ENCODE measurements around the gene SDE2.
A peak's percentile ranks its signal among the peaks of the same experiment; 100 is the strongest.
"Not testable (repeated sequence)": the region's sequence is repeated elsewhere in the genome, so short reads cannot be mapped to it uniquely, and the experiment has no call there.

The SDE2 gene

DNA sequence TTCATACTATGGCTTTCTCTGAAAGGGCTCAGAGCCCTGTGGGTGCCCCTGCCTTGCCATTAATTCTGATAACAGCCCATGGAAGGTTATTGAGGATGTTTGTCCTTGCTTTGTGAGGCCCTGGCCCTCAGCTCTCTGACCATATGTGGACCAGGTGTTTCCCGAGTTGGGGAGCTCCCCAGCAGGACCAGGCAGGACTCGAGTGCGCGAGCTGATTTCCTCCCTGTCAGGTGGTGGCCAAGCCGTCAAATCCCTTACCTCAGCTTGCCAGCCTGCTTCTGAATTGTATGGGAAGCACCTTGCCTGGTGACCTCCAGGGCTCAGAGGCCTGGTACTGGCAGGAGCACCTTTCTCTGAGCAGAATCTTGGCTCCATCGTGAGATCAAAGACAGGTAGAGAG is 17.9 kb upstream of the SDE2 start:
- 12% methylated on average over 6 of the region's 6 CpGs for WGBS (ENCODE audit: insufficient coverage)
- Histone ChIP-seq H3K27me3 (replicated peaks in 2 of 5; ENCODE audit: control insufficient read depth in 4 of 5, insufficient read depth in 5 of 5, low read length in 4 of 5) (no peaks in the 10 kb centered on the region), H3K27ac (ENCODE audit: insufficient read depth in 1 of 2, low read depth in 1 of 2, low read length in 2 of 2, poor library complexity in 1 of 2, severe bottlenecking in 2 of 2) (no peak overlapping the region), H3K36me3 (ENCODE audit: control insufficient read depth in 4 of 4, insufficient read depth in 4 of 4, low read length in 3 of 4) (no peaks in the 10 kb centered on the region), H3K9me3 (ENCODE audit: control extremely low read depth in 1 of 5, control insufficient read depth in 4 of 5, insufficient read depth in 2 of 5, low read depth in 1 of 5, low read length in 4 of 5) (no peaks in the 10 kb centered on the region), H3K4me3 (ENCODE audit: control insufficient read depth in 1 of 7, extremely low read depth in 1 of 7, insufficient read depth in 4 of 7, low read depth in 2 of 7, low read length in 6 of 7) (no peak overlapping the region), H3K4me1 (ENCODE audit: control extremely low read depth in 1 of 4, control insufficient read depth in 4 of 4, insufficient read depth in 4 of 4, low read length in 3 of 4) (peaks cover 0 to 24% (median 12%) of the 10 kb centered on the region in 4 experiments)
- ChIA-PET CTCF (interaction anchor here (1.1 to 1.9 kb wide), 3 partner anchors 10 to 44 kb away, joined by 3 to 6 read pairs (median 3); no protein-coding TSS in a partner anchor), POLR2A (interaction anchor here (1.5 kb wide), 1 partner anchor 17 kb away, joined by 8 read pairs; the partner anchor contains the start of gene SDE2)
- no peak for DNase-seq

DNA sequence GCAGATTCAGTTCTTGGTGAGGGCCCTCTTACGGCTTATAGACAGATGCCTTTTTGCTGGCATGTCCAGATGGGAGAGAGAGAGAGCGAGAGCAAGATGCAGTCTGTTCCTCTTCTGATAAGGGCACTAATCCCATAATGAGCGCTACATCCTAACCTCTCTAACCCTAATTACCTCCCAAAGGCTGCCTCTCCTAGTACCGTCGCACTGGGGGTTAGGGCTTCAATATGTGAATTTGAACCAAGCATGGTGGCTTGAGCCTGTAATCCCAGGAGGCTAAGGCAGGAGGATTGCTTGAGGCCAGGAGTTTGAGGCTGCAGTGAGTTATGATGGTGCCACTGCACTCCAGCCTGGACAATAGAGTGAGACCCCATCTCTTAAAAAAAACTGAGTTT is 10.5 kb upstream of the SDE2 start:
- ChIA-PET CTCF (no interaction called here), POLR2A (no interaction called here)
- no peaks in the 10 kb centered on the region for H3K27me3 ChIP-seq (replicated peaks in 2 of 5; ENCODE audit: control insufficient read depth in 4 of 5, insufficient read depth in 5 of 5, low read length in 4 of 5)
- H3K27ac ChIP-seq (ENCODE audit: insufficient read depth in 1 of 2, low read depth in 1 of 2, low read length in 2 of 2, poor library complexity in 1 of 2, severe bottlenecking in 2 of 2) = no peak overlapping the region
- no peaks in the 10 kb centered on the region for H3K9me3 ChIP-seq (ENCODE audit: control extremely low read depth in 1 of 5, control insufficient read depth in 4 of 5, insufficient read depth in 2 of 5, low read depth in 1 of 5, low read length in 4 of 5)
- no peak overlapping the region for H3K4me3 ChIP-seq (ENCODE audit: control insufficient read depth in 1 of 7, extremely low read depth in 1 of 7, insufficient read depth in 4 of 7, low read depth in 2 of 7, low read length in 6 of 7)
- H3K36me3 ChIP-seq (ENCODE audit: control insufficient read depth in 4 of 4, insufficient read depth in 4 of 4, low read length in 3 of 4) = no peaks in the 10 kb centered on the region
- H3K4me1 ChIP-seq (ENCODE audit: control extremely low read depth in 1 of 4, control insufficient read depth in 4 of 4, insufficient read depth in 4 of 4, low read length in 3 of 4) = peaks cover 0 to 6% (median 2%) of the 10 kb centered on the region in 4 experiments
- 100% methylated on average over 1 of the region's 5 CpGs for WGBS (ENCODE audit: insufficient coverage)
- DNase-seq = no peak

GRCh38 chr1:226007126-226007892 is 8.2 kb upstream of the SDE2 start:
- POLR2A ChIA-PET; DNase-seq; H3K9me3 ChIP-seq (ENCODE audit: control extremely low read depth in 1 of 5, control insufficient read depth in 4 of 5, insufficient read depth in 2 of 5, low read depth in 1 of 5, low read length in 4 of 5); H3K36me3 ChIP-seq (ENCODE audit: control insufficient read depth in 4 of 4, insufficient read depth in 4 of 4, low read length in 3 of 4); H3K4me3 ChIP-seq (ENCODE audit: control insufficient read depth in 1 of 7, extremely low read depth in 1 of 7, insufficient read depth in 4 of 7, low read depth in 2 of 7, low read length in 6 of 7); H3K27ac ChIP-seq (ENCODE audit: insufficient read depth in 1 of 2, low read depth in 1 of 2, low read length in 2 of 2, poor library complexity in 1 of 2, severe bottlenecking in 2 of 2); H3K27me3 ChIP-seq (replicated peaks in 2 of 5; ENCODE audit: control insufficient read depth in 4 of 5, insufficient read depth in 5 of 5, low read length in 4 of 5): not testable (repeated sequence)
- CTCF ChIA-PET = interaction anchor here (0.6 to 5.7 kb wide), 6 partner anchors 20 to 248 kb away, joined by 3 to 31 read pairs (median 5); no protein-coding TSS in a partner anchor
- H3K4me1 ChIP-seq (ENCODE audit: control extremely low read depth in 1 of 4, control insufficient read depth in 4 of 4, insufficient read depth in 4 of 4, low read length in 3 of 4) = peaks cover 15 to 24% (median 21%) of the 10 kb centered on the region in 4 experiments
- WGBS (ENCODE audit: insufficient coverage) = 96% methylated on average over 9 of the region's 12 CpGs

- Histone ChIP-seq H3K36me3 (ENCODE audit: control insufficient read depth in 4 of 4, insufficient read depth in 4 of 4, low read length in 3 of 4) (no peaks in the 10 kb centered on the region), H3K27ac (ENCODE audit: insufficient read depth in 1 of 2, low read depth in 1 of 2, low read length in 2 of 2, poor library complexity in 1 of 2, severe bottlenecking in 2 of 2) (no peak overlapping the region), H3K4me3 (ENCODE audit: control insufficient read depth in 1 of 7, extremely low read depth in 1 of 7, insufficient read depth in 4 of 7, low read depth in 2 of 7, low read length in 6 of 7) (no peak overlapping the region), H3K27me3 (replicated peaks in 2 of 5; ENCODE audit: control insufficient read depth in 4 of 5, insufficient read depth in 5 of 5, low read length in 4 of 5) (no peaks in the 10 kb centered on the region), H3K4me1 (ENCODE audit: control extremely low read depth in 1 of 4, control insufficient read depth in 4 of 4, insufficient read depth in 4 of 4, low read length in 3 of 4) (peaks cover 18 to 30% (median 27%) of the 10 kb centered on the region in 4 experiments), H3K9me3 (ENCODE audit: control extremely low read depth in 1 of 5, control insufficient read depth in 4 of 5, insufficient read depth in 2 of 5, low read depth in 1 of 5, low read length in 4 of 5) (no peaks in the 10 kb centered on the region)
- ChIA-PET POLR2A (interaction anchor here (1.0 kb wide), 1 partner anchor 23 kb away, joined by 4 read pairs; no protein-coding TSS in a partner anchor), CTCF (interaction anchor here (0.6 to 5.7 kb wide), 5 partner anchors 20 to 249 kb away, joined by 3 to 31 read pairs (median 5); no protein-coding TSS in a partner anchor)
- no peak for DNase-seq
Observed at GRCh38 chr1:226006686-226007085, 7.5 kb upstream of the SDE2 start.

DNA sequence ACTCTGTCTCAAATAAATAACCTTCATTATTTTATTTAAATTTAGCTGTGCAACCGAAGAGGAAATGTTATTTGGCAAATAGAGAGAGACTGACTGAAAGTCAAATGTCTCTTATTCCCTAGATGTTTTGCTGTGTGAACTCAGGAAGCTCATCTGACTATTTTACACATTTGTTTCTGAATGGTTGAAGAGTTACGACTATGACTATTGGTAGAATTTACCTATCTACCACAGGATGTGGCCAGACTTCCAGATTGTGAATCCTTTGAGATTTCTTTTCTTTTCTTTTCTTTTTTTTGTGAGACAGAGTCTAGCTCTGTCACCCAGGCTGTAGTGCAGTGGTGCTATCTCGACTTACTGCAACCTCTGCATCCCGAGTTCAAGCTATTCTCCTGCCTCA is 5.3 kb upstream of the SDE2 start:
- ChIA-PET POLR2A (interaction anchor here (6.9 kb wide), 1 partner anchor 58 kb away, joined by 76 read pairs; the partner anchor contains the start of gene H3-3A), CTCF (interaction anchor here (0.9 to 5.7 kb wide), 7 partner anchors 10 to 61 kb away, joined by 3 to 31 read pairs (median 4); partner anchors contain the start of gene H3-3A)
- DNase-seq = no peak
- Histone ChIP-seq H3K27ac (ENCODE audit: insufficient read depth in 1 of 2, low read depth in 1 of 2, low read length in 2 of 2, poor library complexity in 1 of 2, severe bottlenecking in 2 of 2) (no peak overlapping the region), H3K4me3 (ENCODE audit: control insufficient read depth in 1 of 7, extremely low read depth in 1 of 7, insufficient read depth in 4 of 7, low read depth in 2 of 7, low read length in 6 of 7) (no peak overlapping the region), H3K9me3 (ENCODE audit: control extremely low read depth in 1 of 5, control insufficient read depth in 4 of 5, insufficient read depth in 2 of 5, low read depth in 1 of 5, low read length in 4 of 5) (no peaks in the 10 kb centered on the region), H3K27me3 (replicated peaks in 2 of 5; ENCODE audit: control insufficient read depth in 4 of 5, insufficient read depth in 5 of 5, low read length in 4 of 5) (no peaks in the 10 kb centered on the region), H3K36me3 (ENCODE audit: control insufficient read depth in 4 of 4, insufficient read depth in 4 of 4, low read length in 3 of 4) (no peaks in the 10 kb centered on the region), H3K4me1 (ENCODE audit: control extremely low read depth in 1 of 4, control insufficient read depth in 4 of 4, insufficient read depth in 4 of 4, low read length in 3 of 4) (peaks cover 37 to 52% (median 46%) of the 10 kb centered on the region in 4 experiments)
- WGBS (ENCODE audit: insufficient coverage) = 100% methylated on average over 2 of the region's 4 CpGs

DNA sequence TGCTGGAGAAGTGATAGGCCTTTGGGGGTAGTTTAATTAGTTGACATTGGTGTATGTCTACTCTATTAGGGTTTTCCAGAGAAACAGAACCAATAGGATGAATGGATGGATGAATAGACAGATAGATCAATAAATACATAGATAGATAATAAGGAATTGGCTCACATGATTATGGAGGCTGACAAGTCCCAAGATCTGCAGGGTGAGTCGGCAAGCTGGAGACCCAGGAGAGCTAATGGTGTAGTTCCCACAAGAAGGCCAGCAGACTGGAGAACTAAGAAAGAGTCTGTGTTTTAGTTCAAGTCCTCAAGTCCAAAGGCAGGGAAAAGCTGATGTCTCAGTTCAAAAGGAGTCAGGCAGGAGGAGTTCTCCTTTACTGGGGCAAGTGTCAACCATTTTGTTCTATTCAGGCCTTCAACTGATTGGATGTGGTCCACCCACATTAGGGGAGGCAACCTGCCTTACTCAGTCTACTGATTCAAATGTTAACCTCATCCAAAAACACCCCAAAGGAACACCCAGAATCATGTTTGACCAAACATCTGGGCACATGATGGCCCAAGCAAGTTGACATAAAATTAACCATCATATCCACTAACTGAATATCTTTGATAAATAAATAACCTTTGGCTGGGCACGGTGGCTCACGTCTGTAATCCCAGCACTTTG is 4.5 kb upstream of the SDE2 start:
- no peak for DNase-seq
- ChIA-PET CTCF (interaction anchor here (1.1 to 5.7 kb wide), 8 partner anchors 10 to 61 kb away, joined by 3 to 31 read pairs (median 4); partner anchors contain the start of gene H3-3A), POLR2A (interaction anchor here (6.9 kb wide), 1 partner anchor 58 kb away, joined by 76 read pairs; the partner anchor contains the start of gene H3-3A)
- WGBS (ENCODE audit: insufficient coverage) = 94% methylated on average over 2 of the region's 3 CpGs
- H3K4me1 ChIP-seq (ENCODE audit: control extremely low read depth in 1 of 4, control insufficient read depth in 4 of 4, insufficient read depth in 4 of 4, low read length in 3 of 4) = peaks cover 38 to 52% (median 47%) of the 10 kb centered on the region in 4 experiments
- H3K9me3 ChIP-seq (ENCODE audit: control extremely low read depth in 1 of 5, control insufficient read depth in 4 of 5, insufficient read depth in 2 of 5, low read depth in 1 of 5, low read length in 4 of 5) = no peaks in the 10 kb centered on the region
- peak overlapping the region; percentile 6 to 100 for H3K27ac ChIP-seq (ENCODE audit: insufficient read depth in 1 of 2, low read depth in 1 of 2, low read length in 2 of 2, poor library complexity in 1 of 2, severe bottlenecking in 2 of 2)
- peak overlapping the region in 1 of 7 experiments; percentile 48 for H3K4me3 ChIP-seq (ENCODE audit: control insufficient read depth in 1 of 7, extremely low read depth in 1 of 7, insufficient read depth in 4 of 7, low read depth in 2 of 7, low read length in 6 of 7)
- H3K27me3 ChIP-seq (replicated peaks in 2 of 5; ENCODE audit: control insufficient read depth in 4 of 5, insufficient read depth in 5 of 5, low read length in 4 of 5) = no peaks in the 10 kb centered on the region
- H3K36me3 ChIP-seq (ENCODE audit: control insufficient read depth in 4 of 4, insufficient read depth in 4 of 4, low read length in 3 of 4) = no peaks in the 10 kb centered on the region
